ENCODE measurements around the gene HDAC7.

The HDAC7 gene

DNA sequence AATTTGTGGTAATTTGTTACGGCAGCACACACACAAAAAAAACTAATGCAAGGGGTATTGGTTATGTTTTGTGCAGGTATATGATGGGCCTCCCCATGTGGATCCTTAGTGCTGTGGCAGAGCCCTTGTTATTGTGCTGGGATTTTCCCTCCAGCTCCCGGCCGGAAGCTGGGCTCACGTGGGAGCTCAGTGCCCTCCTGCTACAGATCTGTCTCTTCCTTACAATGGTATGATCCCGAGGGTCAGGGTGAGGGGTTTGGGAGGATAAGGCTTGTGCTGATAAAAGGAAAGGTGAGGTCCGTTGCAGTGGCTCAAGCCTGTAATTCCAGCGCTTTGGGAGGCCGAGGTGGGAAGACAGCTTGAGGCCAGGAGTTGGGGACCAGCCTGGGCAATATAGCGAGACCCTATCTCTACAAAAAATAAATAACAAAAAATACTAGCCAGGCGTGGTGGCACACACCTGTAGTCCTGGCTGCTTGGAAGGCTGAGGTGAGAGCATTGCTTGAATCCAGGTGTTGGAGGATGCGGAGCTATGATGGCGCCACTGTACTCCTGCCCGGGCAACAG lies 47.5 kb downstream of the HDAC7 start:
- Histone ChIP-seq H3K4me3 (ENCODE audit: low read length) (no peak overlapping the region), H3K4me2 (ENCODE audit: low read length) (peak overlapping the region; percentile 93), H3K9me3 (replicated peaks; ENCODE audit: low read length) (no peaks in the 10 kb centered on the region), H3K4me1 (ENCODE audit: control insufficient read depth, insufficient read depth, low read length) (peaks cover 52% of the 10 kb centered on the region), H3K9ac (ENCODE audit: low read depth, low read length) (no peak overlapping the region), H3K27me3 (ENCODE audit: control insufficient read depth, insufficient read depth, low read length) (no peaks in the 10 kb centered on the region), H3K36me3 (ENCODE audit: insufficient read depth, low read length) (no peaks in the 10 kb centered on the region)

DNA sequence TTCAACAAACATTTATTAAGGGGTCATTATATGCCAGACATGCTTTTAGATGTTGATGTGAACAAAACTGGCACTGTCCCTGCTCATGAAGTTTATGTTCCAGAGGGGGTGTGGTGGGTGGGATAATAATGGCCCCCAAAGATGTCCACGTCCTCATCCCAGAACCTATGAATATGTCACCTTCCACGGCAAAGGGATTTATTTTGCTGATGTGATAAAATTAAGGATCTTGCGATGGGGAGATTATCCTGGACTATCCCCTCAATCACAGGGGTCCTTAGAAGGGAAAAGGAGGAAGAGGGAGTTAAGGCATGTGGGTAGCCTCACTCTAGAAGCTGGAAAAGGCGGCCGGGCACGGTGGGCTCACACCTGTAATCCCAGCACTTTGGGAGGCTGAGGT lies 48.4 kb downstream of the HDAC7 start:
- H3K9ac ChIP-seq (ENCODE audit: low read depth, low read length), result no peak overlapping the region
- H3K36me3 ChIP-seq (ENCODE audit: insufficient read depth, low read length), result no peaks in the 10 kb centered on the region
- no peaks in the 10 kb centered on the region for H3K27me3 ChIP-seq (ENCODE audit: control insufficient read depth, insufficient read depth, low read length)
- H3K4me3 ChIP-seq (ENCODE audit: low read length), result no peak overlapping the region
- H3K4me2 ChIP-seq (ENCODE audit: low read length), result no peak overlapping the region
- no peaks in the 10 kb centered on the region for H3K9me3 ChIP-seq (replicated peaks; ENCODE audit: low read length)
- peaks cover 44% of the 10 kb centered on the region for H3K4me1 ChIP-seq (ENCODE audit: control insufficient read depth, insufficient read depth, low read length)

DNA sequence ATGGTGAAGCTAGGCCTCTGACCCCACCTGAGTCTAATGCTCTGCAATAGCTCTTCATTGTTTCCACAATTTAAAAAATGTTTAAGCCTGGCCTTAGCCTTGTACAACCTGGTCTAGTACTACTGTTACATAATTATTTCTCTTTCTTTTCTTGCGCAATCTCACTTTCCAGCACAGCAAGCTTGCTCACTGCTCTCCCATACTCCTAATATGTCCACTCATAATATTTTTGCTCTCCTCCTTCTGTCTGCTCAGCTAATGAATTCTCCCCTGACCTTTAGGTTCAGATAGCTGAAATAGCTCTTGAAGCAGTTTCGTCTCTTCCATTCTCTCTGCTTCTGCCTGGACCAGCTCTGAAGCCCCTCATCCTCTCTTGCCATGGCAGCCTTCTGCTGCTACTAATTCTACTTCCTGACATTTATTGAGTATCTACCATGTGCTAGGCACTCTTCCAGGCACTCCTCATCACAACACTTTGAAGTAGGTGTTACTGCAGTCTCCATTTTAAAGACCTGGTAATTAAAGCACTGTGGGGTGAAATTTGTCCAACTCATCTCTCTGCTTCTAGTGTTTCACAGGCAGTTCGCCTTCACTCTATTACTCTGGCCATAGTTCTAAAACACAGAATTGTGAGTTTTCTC lies 49.5 kb downstream of the HDAC7 start:
- Histone ChIP-seq H3K9me3 (replicated peaks; ENCODE audit: low read length) (no peaks in the 10 kb centered on the region), H3K4me2 (ENCODE audit: low read length) (no peak overlapping the region), H3K4me1 (ENCODE audit: control insufficient read depth, insufficient read depth, low read length) (peaks cover 33% of the 10 kb centered on the region), H3K9ac (ENCODE audit: low read depth, low read length) (no peak overlapping the region), H3K36me3 (ENCODE audit: insufficient read depth, low read length) (no peaks in the 10 kb centered on the region), H3K27me3 (ENCODE audit: control insufficient read depth, insufficient read depth, low read length) (no peaks in the 10 kb centered on the region), H3K4me3 (ENCODE audit: low read length) (no peak overlapping the region)

DNA sequence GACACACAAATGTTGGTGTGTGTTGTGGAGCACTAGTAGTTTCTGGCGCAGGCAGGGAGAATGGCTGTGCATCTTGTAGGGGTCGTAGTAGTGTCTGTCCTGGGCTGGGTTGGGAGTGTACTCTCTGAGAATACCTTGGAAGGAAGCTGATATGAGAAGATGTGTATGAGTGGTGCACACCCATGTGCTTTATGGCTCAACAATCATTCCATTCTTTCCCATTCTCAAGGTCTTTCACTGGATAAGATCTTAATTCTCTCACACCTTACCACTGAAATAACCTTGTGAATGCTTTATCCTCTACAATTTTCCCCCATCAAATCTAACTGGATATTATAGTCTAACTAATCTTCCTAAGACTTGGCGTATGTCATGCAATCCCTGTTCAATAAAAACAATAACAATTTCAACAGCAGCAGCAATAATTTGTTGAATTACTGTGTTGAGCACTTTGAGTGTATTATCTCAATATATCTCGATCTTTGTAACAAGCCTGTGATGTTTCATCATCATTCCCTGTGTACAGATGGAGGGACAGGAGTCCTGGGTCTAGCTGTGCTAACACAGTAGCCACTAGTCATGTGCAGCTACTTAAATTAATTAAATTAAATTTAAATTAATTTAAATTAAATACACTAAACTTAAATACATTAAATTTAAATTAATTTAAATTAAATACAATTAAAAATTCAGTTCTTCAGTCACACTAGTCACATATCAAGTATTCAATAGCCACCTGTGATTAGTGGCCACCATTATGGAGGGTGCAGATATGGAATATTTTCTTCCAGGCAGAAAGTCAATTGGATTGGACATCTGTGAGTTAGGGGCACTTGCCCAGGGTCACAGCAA lies 50.2 kb downstream of the HDAC7 start:
- Histone ChIP-seq H3K27me3 (ENCODE audit: control insufficient read depth, insufficient read depth, low read length) (no peaks in the 10 kb centered on the region), H3K9me3 (replicated peaks; ENCODE audit: low read length) (no peaks in the 10 kb centered on the region), H3K4me2 (ENCODE audit: low read length) (no peak overlapping the region), H3K36me3 (ENCODE audit: insufficient read depth, low read length) (no peaks in the 10 kb centered on the region), H3K9ac (ENCODE audit: low read depth, low read length) (no peak overlapping the region), H3K4me1 (ENCODE audit: control insufficient read depth, insufficient read depth, low read length) (peaks cover 25% of the 10 kb centered on the region), H3K4me3 (ENCODE audit: low read length) (no peak overlapping the region)

DNA sequence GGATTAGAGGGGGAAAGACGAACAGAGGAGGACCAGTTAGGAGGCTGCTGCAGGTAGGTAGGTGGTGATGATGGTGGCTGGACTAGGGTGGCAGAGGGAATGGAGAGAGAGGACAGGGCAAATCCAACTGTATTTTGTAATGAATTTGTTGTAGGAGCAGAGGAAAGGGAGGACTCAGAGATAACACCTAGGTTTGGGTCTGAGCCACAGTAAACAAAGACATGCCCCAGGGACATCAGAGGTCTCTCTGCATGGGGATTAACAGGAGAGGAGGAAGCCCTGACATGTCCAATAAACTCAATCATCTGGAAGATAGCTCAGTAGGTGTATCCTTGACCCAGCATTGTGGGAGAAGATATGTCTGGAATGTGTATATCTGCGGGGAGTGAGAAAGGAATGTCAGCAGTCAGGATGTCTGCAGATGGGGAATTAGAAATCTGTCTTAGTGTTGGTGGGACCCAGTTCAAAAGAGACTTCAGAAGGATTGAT lies 51.3 kb downstream of the HDAC7 start:
- Histone ChIP-seq H3K4me1 (ENCODE audit: control insufficient read depth, insufficient read depth, low read length) (peaks cover 19% of the 10 kb centered on the region), H3K36me3 (ENCODE audit: insufficient read depth, low read length) (no peaks in the 10 kb centered on the region), H3K4me2 (ENCODE audit: low read length) (no peak overlapping the region), H3K27me3 (ENCODE audit: control insufficient read depth, insufficient read depth, low read length) (no peaks in the 10 kb centered on the region), H3K9me3 (replicated peaks; ENCODE audit: low read length) (no peaks in the 10 kb centered on the region), H3K4me3 (ENCODE audit: low read length) (no peak overlapping the region), H3K9ac (ENCODE audit: low read depth, low read length) (no peak overlapping the region)

DNA sequence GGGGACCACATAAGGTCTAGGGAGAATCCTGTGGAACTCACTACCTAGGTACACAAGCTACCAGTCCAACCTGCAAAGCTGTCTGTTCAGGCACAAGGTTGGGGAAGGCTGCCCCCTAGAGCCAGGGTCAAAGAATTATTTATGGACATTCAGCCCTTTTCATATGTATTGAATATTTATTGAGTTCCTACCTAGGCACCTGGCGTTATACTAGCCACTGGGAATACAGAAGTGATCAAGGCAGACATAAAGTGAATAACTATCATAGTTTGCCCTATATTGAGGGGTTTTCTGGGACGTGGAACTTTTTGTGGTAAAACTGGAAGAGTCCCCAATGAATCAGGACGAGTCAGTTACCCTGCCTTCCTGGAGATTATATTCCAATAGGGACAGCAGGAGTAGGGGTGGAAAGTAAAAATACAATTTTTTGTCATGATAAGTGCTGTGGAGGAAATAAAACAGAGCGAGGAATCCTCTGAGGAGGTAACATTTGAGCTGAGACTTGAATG lies 52.4 kb downstream of the HDAC7 start:
- Histone ChIP-seq H3K4me3 (ENCODE audit: low read length) (no peak overlapping the region), H3K27me3 (ENCODE audit: control insufficient read depth, insufficient read depth, low read length) (no peaks in the 10 kb centered on the region), H3K4me1 (ENCODE audit: control insufficient read depth, insufficient read depth, low read length) (peaks cover 19% of the 10 kb centered on the region), H3K36me3 (ENCODE audit: insufficient read depth, low read length) (no peaks in the 10 kb centered on the region), H3K4me2 (ENCODE audit: low read length) (no peak overlapping the region), H3K9me3 (replicated peaks; ENCODE audit: low read length) (no peaks in the 10 kb centered on the region), H3K9ac (ENCODE audit: low read depth, low read length) (no peak overlapping the region)

DNA sequence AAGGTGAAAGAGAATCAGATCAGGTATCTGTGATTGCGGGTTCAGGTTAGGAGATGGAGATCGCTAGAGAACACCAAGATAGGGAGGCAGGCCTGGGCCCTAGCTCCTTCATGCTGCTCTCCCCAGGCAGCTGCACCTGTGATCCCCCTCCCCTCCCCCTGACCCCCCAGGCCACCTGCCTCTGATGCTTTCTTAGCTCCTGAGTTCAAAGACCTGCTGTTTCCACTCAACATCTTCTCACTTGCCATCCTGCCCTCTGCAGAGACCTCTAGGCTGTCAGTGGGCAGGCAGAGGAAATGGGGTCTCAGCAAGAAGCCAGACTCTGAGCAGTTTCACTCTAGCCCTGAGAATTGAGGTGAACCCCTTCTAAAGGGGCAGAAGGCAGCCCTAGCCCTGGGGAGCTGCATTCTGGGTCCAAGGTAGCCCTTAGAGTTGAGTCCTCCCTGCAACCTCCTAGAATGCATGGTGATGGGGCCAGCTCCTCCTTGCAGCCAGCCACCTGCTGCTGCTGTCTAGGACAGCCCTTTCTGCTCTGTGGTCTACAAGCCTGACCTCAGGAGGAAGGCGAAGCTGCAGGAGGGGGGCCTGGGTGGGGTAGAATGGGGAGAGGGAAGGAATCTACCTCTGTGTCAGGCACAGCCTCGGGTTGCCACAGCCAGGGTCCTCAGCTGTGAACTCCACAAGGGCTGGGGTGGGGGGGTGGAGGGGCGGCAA lies 53.0 kb downstream of the HDAC7 start:
- H3K9ac ChIP-seq (ENCODE audit: low read depth, low read length), result no peak overlapping the region
- H3K27me3 ChIP-seq (ENCODE audit: control insufficient read depth, insufficient read depth, low read length), result no peaks in the 10 kb centered on the region
- H3K4me3 ChIP-seq (ENCODE audit: low read length), result no peak overlapping the region
- H3K9me3 ChIP-seq (replicated peaks; ENCODE audit: low read length), result no peaks in the 10 kb centered on the region
- peaks cover 19% of the 10 kb centered on the region for H3K4me1 ChIP-seq (ENCODE audit: control insufficient read depth, insufficient read depth, low read length)
- no peak overlapping the region for H3K4me2 ChIP-seq (ENCODE audit: low read length)
- H3K36me3 ChIP-seq (ENCODE audit: insufficient read depth, low read length), result no peaks in the 10 kb centered on the region

DNA sequence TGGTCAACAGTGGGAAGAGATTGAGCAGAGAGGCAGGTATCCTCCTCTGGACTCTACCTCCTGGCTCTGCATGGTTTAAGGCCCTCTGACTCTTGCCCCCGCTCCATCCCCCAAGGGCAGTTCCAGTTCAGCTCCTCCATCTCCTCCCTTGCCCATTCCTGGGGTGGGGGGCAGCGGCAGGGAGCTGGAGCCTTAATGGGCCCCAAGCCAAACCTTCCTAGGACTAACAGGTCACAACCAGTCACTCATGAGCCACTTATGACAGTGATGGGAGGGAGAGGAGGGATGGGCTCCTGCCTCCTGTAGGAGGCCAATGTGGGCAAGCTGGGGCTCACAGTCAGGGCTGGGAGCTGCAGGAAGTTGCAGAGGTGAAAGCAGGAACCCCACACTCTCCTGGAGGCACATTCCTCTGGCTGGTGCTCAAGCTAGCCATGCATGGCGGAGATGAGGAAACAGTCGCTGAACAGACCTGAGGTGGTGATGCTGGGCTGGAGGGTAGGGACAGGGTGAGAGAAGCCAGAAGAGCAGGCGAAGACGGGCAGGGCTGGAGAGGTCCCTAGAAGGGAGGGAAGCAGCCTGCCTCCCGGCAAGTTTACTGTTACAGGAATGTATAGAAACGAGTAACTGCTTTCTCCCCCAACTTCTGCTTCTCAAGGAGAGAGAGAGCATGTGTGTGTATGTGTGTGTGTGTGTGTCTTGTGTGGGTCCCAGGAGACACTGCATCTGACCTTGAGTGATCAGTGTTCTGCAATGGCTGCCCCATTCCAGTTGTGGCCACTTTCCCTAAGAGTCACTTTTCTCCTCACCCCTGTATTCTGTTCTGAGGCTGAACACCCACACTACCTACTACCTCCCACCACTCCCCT lies 56.0 kb downstream of the HDAC7 start:
- Histone ChIP-seq H3K36me3 (ENCODE audit: insufficient read depth, low read length) (no peaks in the 10 kb centered on the region), H3K27me3 (ENCODE audit: control insufficient read depth, insufficient read depth, low read length) (no peaks in the 10 kb centered on the region), H3K4me3 (ENCODE audit: low read length) (no peak overlapping the region), H3K9me3 (replicated peaks; ENCODE audit: low read length) (no peaks in the 10 kb centered on the region), H3K9ac (ENCODE audit: low read depth, low read length) (no peak overlapping the region), H3K4me1 (ENCODE audit: control insufficient read depth, insufficient read depth, low read length) (peaks cover 18% of the 10 kb centered on the region), H3K4me2 (ENCODE audit: low read length) (no peak overlapping the region)

DNA sequence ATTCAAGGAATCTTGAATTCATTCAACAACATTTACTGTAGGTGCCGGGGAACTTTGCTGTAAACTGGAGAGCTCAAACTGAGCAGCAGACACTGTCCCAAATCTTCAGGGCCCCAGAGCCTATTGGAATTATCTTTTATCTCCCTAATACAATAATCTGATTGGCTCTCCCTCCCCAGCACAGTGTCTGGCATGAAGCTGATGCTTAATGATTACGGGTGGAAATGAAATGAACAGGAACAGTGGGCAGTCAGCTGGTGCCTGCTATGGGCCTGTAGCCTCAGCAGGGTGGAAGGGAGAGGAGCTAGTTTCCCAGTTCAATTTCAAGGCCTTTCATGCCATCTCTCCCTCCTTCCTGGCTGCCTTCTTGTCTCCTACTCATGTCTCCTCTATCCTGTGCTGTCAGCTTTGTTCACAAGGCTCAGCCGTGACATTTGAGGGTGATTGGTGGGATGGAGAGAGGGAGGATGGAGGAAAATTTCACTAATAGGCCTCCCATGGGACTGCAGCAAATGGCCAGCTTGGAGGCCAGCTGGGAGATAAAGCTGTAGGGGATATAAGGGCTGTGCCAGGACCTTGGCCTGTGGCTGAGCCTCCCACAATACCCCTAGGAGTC lies 56.7 kb downstream of the HDAC7 start:
- Histone ChIP-seq H3K36me3 (ENCODE audit: insufficient read depth, low read length) (no peaks in the 10 kb centered on the region), H3K4me2 (ENCODE audit: low read length) (no peak overlapping the region), H3K27me3 (ENCODE audit: control insufficient read depth, insufficient read depth, low read length) (no peaks in the 10 kb centered on the region), H3K4me1 (ENCODE audit: control insufficient read depth, insufficient read depth, low read length) (peaks cover 18% of the 10 kb centered on the region), H3K4me3 (ENCODE audit: low read length) (no peak overlapping the region), H3K9me3 (replicated peaks; ENCODE audit: low read length) (no peaks in the 10 kb centered on the region), H3K9ac (ENCODE audit: low read depth, low read length) (no peak overlapping the region)

DNA sequence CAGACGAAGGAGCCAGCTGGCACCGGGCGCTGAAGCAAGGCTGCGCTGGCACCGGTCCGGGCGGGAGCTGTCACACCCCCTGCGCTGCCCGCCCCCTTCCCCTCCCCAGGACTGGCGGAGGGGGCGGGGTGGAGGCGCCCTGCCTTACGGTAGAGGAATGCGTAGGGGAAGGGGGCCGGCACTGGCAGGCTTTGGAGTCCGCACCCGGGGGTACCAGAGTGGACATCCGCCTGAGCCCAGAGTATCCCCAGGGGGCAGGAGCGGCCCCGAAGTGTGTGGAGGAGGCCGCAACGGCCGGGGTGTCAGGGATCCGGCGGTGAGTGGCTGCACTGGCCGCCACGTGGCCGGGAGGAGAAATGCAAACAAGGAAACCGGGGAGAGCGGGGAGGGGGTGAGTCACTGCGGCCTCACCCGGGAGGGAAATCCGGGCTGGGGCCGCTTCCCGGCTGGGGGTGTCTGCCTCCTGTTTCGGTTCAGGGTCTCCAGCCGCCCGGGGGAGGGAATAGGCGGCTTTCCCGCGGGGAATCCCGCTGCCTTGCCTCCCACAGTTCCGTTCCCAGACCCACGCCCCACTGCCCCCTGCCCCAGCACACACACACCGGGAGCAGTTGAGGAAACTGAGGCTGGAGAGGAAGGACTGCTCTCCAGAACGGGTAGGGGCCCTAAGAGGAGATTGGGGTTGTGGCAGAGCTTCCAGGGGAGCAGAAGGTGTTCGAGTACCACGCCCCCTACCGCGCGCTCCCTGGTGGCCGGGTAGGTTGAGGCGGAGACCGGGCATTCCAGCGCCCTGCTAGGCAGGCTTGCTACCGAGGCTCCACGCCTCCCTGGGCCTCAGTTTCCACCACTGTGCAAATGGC lies 60.6 kb downstream of the HDAC7 start, which contains the start of gene RAPGEF3:
TSS of gene RAPGEF3 (minus strand) at position 47 of the 857 bp plus-strand sequence. CDS start 324 bp downstream, outside the sequence.
- Histone ChIP-seq H3K4me3 (ENCODE audit: low read length) (peak within 1 kb of the TSS; percentile 86), H3K27me3 (ENCODE audit: control insufficient read depth, insufficient read depth, low read length) (no peaks in the 10 kb centered on the region), H3K9ac (ENCODE audit: low read depth, low read length) (peak within 1 kb of the TSS; percentile 88), H3K4me2 (ENCODE audit: low read length) (peak within 1 kb of the TSS; percentile 99), H3K9me3 (replicated peaks; ENCODE audit: low read length) (no peaks in the 10 kb centered on the region), H3K4me1 (ENCODE audit: control insufficient read depth, insufficient read depth, low read length) (peaks cover 41% of the 10 kb centered on the region), H3K36me3 (ENCODE audit: insufficient read depth, low read length) (no peaks in the 10 kb centered on the region)

Measured in skeletal muscle satellite cell (primary cell).